Measurements from ENCODE around the gene COA1.
"Not testable (repeated sequence)": the region's sequence is repeated elsewhere in the genome, so short reads cannot be mapped to it uniquely, and the experiment has no call there.

Gene COA1

GRCh38 chr7:43729214-43729923 is at the start of gene COA1:
TSS of gene COA1 (minus strand) at chr7:43729523. CDS start at chr7:43648614, 80,909 bp downstream.
- Histone ChIP-seq H3K4me1 (ENCODE audit: control insufficient read depth, low read depth, low read length) (no peaks in the 10 kb centered on the region), H3K36me3 (ENCODE audit: control insufficient read depth, low read depth, low read length) (no peaks in the 10 kb centered on the region), H3K27me3 (ENCODE audit: control insufficient read depth, insufficient read depth, low read length) (no peaks in the 10 kb centered on the region), H3K9ac (ENCODE audit: low read length) (peak within 1 kb of the TSS; percentile 91), H3K9me3 (ENCODE audit: control insufficient read depth, low read depth, low read length) (no peaks in the 10 kb centered on the region), H3K27ac (ENCODE audit: low read length) (peak within 1 kb of the TSS; percentile 85), H3K4me3 (ENCODE audit: low read length) (peak within 1 kb of the TSS; percentile 100)

- not testable (repeated sequence) for H3K36me3 ChIP-seq (ENCODE audit: control insufficient read depth, low read depth, low read length); H3K27ac ChIP-seq (ENCODE audit: low read length); H3K9me3 ChIP-seq (ENCODE audit: control insufficient read depth, low read depth, low read length); H3K4me1 ChIP-seq (ENCODE audit: control insufficient read depth, low read depth, low read length); H3K27me3 ChIP-seq (ENCODE audit: control insufficient read depth, insufficient read depth, low read length); H3K4me3 ChIP-seq (ENCODE audit: low read length); H3K9ac ChIP-seq (ENCODE audit: low read length)
Observed at GRCh38 chr7:43778293-43779044, 49.1 kb upstream of the COA1 start.

GRCh38 chr7:43775255-43775654 is 45.9 kb upstream of the COA1 start:
- H3K27me3 ChIP-seq (ENCODE audit: control insufficient read depth, insufficient read depth, low read length); H3K4me3 ChIP-seq (ENCODE audit: low read length); H3K9ac ChIP-seq (ENCODE audit: low read length); H3K27ac ChIP-seq (ENCODE audit: low read length); H3K9me3 ChIP-seq (ENCODE audit: control insufficient read depth, low read depth, low read length); H3K36me3 ChIP-seq (ENCODE audit: control insufficient read depth, low read depth, low read length); H3K4me1 ChIP-seq (ENCODE audit: control insufficient read depth, low read depth, low read length): not testable (repeated sequence)

- H3K27me3 ChIP-seq (ENCODE audit: control insufficient read depth, insufficient read depth, low read length); H3K4me3 ChIP-seq (ENCODE audit: low read length); H3K4me1 ChIP-seq (ENCODE audit: control insufficient read depth, low read depth, low read length); H3K36me3 ChIP-seq (ENCODE audit: control insufficient read depth, low read depth, low read length); H3K9ac ChIP-seq (ENCODE audit: low read length); H3K9me3 ChIP-seq (ENCODE audit: control insufficient read depth, low read depth, low read length); H3K27ac ChIP-seq (ENCODE audit: low read length): not testable (repeated sequence)
Observed at GRCh38 chr7:43773268-43773667, 43.9 kb upstream of the COA1 start.

- Histone ChIP-seq H3K4me1 (ENCODE audit: control insufficient read depth, low read depth, low read length) (no peaks in the 10 kb centered on the region), H3K27me3 (ENCODE audit: control insufficient read depth, insufficient read depth, low read length) (no peaks in the 10 kb centered on the region), H3K36me3 (ENCODE audit: control insufficient read depth, low read depth, low read length) (no peaks in the 10 kb centered on the region), H3K27ac (ENCODE audit: low read length) (no peak overlapping the region), H3K9ac (ENCODE audit: low read length) (no peak overlapping the region), H3K4me3 (ENCODE audit: low read length) (no peak overlapping the region), H3K9me3 (ENCODE audit: control insufficient read depth, low read depth, low read length) (no peaks in the 10 kb centered on the region)
Observed at GRCh38 chr7:43771573-43771972, 42.2 kb upstream of the COA1 start.

- no peak overlapping the region for H3K4me3 ChIP-seq (ENCODE audit: low read length)
- H3K27ac ChIP-seq (ENCODE audit: low read length), result no peak overlapping the region
- no peak overlapping the region for H3K9ac ChIP-seq (ENCODE audit: low read length)
- H3K27me3 ChIP-seq (ENCODE audit: control insufficient read depth, insufficient read depth, low read length), result no peaks in the 10 kb centered on the region
- no peaks in the 10 kb centered on the region for H3K4me1 ChIP-seq (ENCODE audit: control insufficient read depth, low read depth, low read length)
- no peaks in the 10 kb centered on the region for H3K36me3 ChIP-seq (ENCODE audit: control insufficient read depth, low read depth, low read length)
- no peaks in the 10 kb centered on the region for H3K9me3 ChIP-seq (ENCODE audit: control insufficient read depth, low read depth, low read length)
Observed at GRCh38 chr7:43771128-43771527, 41.8 kb upstream of the COA1 start.

- H3K36me3 ChIP-seq (ENCODE audit: control insufficient read depth, low read depth, low read length), result no peaks in the 10 kb centered on the region
- no peak overlapping the region for H3K9ac ChIP-seq (ENCODE audit: low read length)
- no peaks in the 10 kb centered on the region for H3K4me1 ChIP-seq (ENCODE audit: control insufficient read depth, low read depth, low read length)
- no peaks in the 10 kb centered on the region for H3K9me3 ChIP-seq (ENCODE audit: control insufficient read depth, low read depth, low read length)
- no peaks in the 10 kb centered on the region for H3K27me3 ChIP-seq (ENCODE audit: control insufficient read depth, insufficient read depth, low read length)
- H3K27ac ChIP-seq (ENCODE audit: low read length), result no peak overlapping the region
- H3K4me3 ChIP-seq (ENCODE audit: low read length), result no peak overlapping the region
Observed at GRCh38 chr7:43769791-43770465, 40.6 kb upstream of the COA1 start.

GRCh38 chr7:43769281-43769680 is 40.0 kb upstream of the COA1 start:
- H3K36me3 ChIP-seq (ENCODE audit: control insufficient read depth, low read depth, low read length), result no peaks in the 10 kb centered on the region
- H3K4me1 ChIP-seq (ENCODE audit: control insufficient read depth, low read depth, low read length), result peaks cover under 1% of the 10 kb centered on the region
- H3K27ac ChIP-seq (ENCODE audit: low read length), result no peak overlapping the region
- H3K27me3 ChIP-seq (ENCODE audit: control insufficient read depth, insufficient read depth, low read length), result no peaks in the 10 kb centered on the region
- no peak overlapping the region for H3K4me3 ChIP-seq (ENCODE audit: low read length)
- no peak overlapping the region for H3K9ac ChIP-seq (ENCODE audit: low read length)
- H3K9me3 ChIP-seq (ENCODE audit: control insufficient read depth, low read depth, low read length), result no peaks in the 10 kb centered on the region

- Histone ChIP-seq H3K27ac (ENCODE audit: low read length) (no peak overlapping the region), H3K27me3 (ENCODE audit: control insufficient read depth, insufficient read depth, low read length) (no peaks in the 10 kb centered on the region), H3K9ac (ENCODE audit: low read length) (no peak overlapping the region)
Observed at GRCh38 chr7:43768887-43769272, 39.6 kb upstream of the COA1 start.

GRCh38 chr7:43768201-43768886 is 39.0 kb upstream of the COA1 start:
- Histone ChIP-seq H3K27ac (ENCODE audit: low read length) (no peak overlapping the region), H3K9me3 (ENCODE audit: control insufficient read depth, low read depth, low read length) (no peaks in the 10 kb centered on the region), H3K4me1 (ENCODE audit: control insufficient read depth, low read depth, low read length) (peaks cover 9% of the 10 kb centered on the region), H3K27me3 (ENCODE audit: control insufficient read depth, insufficient read depth, low read length) (no peaks in the 10 kb centered on the region), H3K4me3 (ENCODE audit: low read length) (no peak overlapping the region), H3K9ac (ENCODE audit: low read length) (no peak overlapping the region), H3K36me3 (ENCODE audit: control insufficient read depth, low read depth, low read length) (no peaks in the 10 kb centered on the region)

More at GRCh38 chr7:43768887-43769272, 39.6 kb upstream of the COA1 start:
- Histone ChIP-seq H3K4me1 (ENCODE audit: control insufficient read depth, low read depth, low read length) (peaks cover 4% of the 10 kb centered on the region), H3K4me3 (ENCODE audit: low read length) (no peak overlapping the region), H3K9me3 (ENCODE audit: control insufficient read depth, low read depth, low read length) (no peaks in the 10 kb centered on the region), H3K36me3 (ENCODE audit: control insufficient read depth, low read depth, low read length) (no peaks in the 10 kb centered on the region)

GRCh38 chr7:43767311-43767710 is 38.0 kb upstream of the COA1 start:
- Histone ChIP-seq H3K27ac (ENCODE audit: low read length) (no peak overlapping the region), H3K36me3 (ENCODE audit: control insufficient read depth, low read depth, low read length) (no peaks in the 10 kb centered on the region), H3K27me3 (ENCODE audit: control insufficient read depth, insufficient read depth, low read length) (no peaks in the 10 kb centered on the region), H3K4me3 (ENCODE audit: low read length) (no peak overlapping the region), H3K9ac (ENCODE audit: low read length) (no peak overlapping the region), H3K4me1 (ENCODE audit: control insufficient read depth, low read depth, low read length) (peaks cover 11% of the 10 kb centered on the region), H3K9me3 (ENCODE audit: control insufficient read depth, low read depth, low read length) (no peaks in the 10 kb centered on the region)

Measured in iPS-18a (cell line).